GM12878 (cell line): ENCODE results near the gene NRXN3. TPM values are rescaled to one million over a fixed set of nuclear protein-coding genes. Genes with fewer than 3 reads are reported as not detected.

ENCODE experiments used
- ATAC-seq: fragments of 200-7000 bp; cut with Tn5 transposase; 3 replicates; pipeline ENCODE4 v1.9.1; 2020; ENCODE audit warnings: mild to moderate bottlenecking, moderate library complexity
- BruUV-seq: library from RNA; stranded (reverse); fragments of 400-500 nt; replicated peaks from 2 replicates; lab custom pipeline; 2021; lab: Mats Ljungman, UMichigan
- CTCF ChIA-PET: fragments of 300-600 bp; sonication (Branson Sonifier 250); formaldehyde crosslinking; extraction: SDS; loops from one replicate; lab custom pipeline; 2021; ENCODE audit warnings: inconsistent platforms; lab: Yijun Ruan, JAX
- POLR2A ChIA-PET: fragments of 350-600 bp; formaldehyde crosslinking; extraction: SDS; loops from one replicate; lab custom pipeline; 2021; ENCODE audit warnings: inconsistent platforms; lab: Charles Lee
- RAD21 ChIA-PET: fragments of 300-600 bp; sonication (Branson Sonifier 250); formaldehyde crosslinking; loops from one replicate; lab custom pipeline; 2023; ENCODE audit warnings: antibody characterized with exemption; ENCODE audit not compliant: unreplicated experiment; lab: Charles Lee
- SMC1A ChIA-PET: fragments of 300-600 bp; sonication (Branson Sonifier 250); formaldehyde crosslinking; loops from one replicate; lab custom pipeline; 2023; ENCODE audit not compliant: unreplicated experiment, uncharacterized antibody; lab: Charles Lee
- DNase-seq: peaks from one replicate; pipeline ENCODE4 v3.0.0-alpha.2; 2011; ENCODE audit warnings: low read depth, low spot score
- FAIRE-seq: peaks from 3 replicates; lab custom pipeline; 2011; peaks lifted over from hg19 to GRCh38; lab: Jason Lieb, UNC
- H2AFZ ChIP-seq: 2 replicates; pipeline ENCODE4 v1.6.0; 2011; ENCODE audit warnings: low read depth, low read length, control low read depth; ENCODE audit not compliant: control insufficient read depth
- H3K27ac ChIP-seq: 2 replicates; pipeline ENCODE4 v1.5.1; 2011; ENCODE audit warnings: control low read depth; ENCODE audit not compliant: control insufficient read depth, insufficient read depth
- H3K27me3 ChIP-seq, 2 experiments: replicated peaks in 1 of 2; 2 replicates each; pipeline versions ENCODE4 v1.6.0 to v1.6.1; 2011; ENCODE audit warnings: low read length in 1 of 2; ENCODE audit not compliant: control insufficient read depth in 2 of 2, insufficient read depth in 2 of 2
- H3K36me3 ChIP-seq, 2 experiments: 2 replicates each; pipeline ENCODE4 v1.5.1; 2011; ENCODE audit warnings: low read length in 1 of 2; ENCODE audit not compliant: control insufficient read depth in 2 of 2, insufficient read depth in 2 of 2
- H3K4me1 ChIP-seq: 2 replicates; pipeline ENCODE4 v1.6.1; 2011; ENCODE audit warnings: mild to moderate bottlenecking, low read length, moderate library complexity, mixed read lengths; ENCODE audit not compliant: control insufficient read depth, insufficient read depth
- H3K4me2 ChIP-seq: 2 replicates; pipeline ENCODE4 v1.6.0; 2011; ENCODE audit warnings: control low read depth; ENCODE audit not compliant: control insufficient read depth, insufficient read depth
- H3K4me3 ChIP-seq: fragments of 200-600 bp; sonication (generic); 2 replicates; pipeline ENCODE4 v1.5.1; 2016
- H3K79me2 ChIP-seq: 2 replicates; pipeline ENCODE4 v1.6.0; 2011; ENCODE audit warnings: low read length; ENCODE audit not compliant: control insufficient read depth, insufficient read depth
- H3K9ac ChIP-seq: 2 replicates; pipeline ENCODE4 v1.8.0; 2011; ENCODE audit warnings: low read length, control low read depth, mixed read lengths; ENCODE audit not compliant: control insufficient read depth, insufficient read depth
- H3K9me3 ChIP-seq: replicated peaks from 3 replicates; pipeline ENCODE4 v1.5.1; 2011; ENCODE audit warnings: mild to moderate bottlenecking, low read length; ENCODE audit not compliant: control insufficient read depth, insufficient read depth
- H4K20me1 ChIP-seq: 2 replicates; pipeline ENCODE4 v1.6.0; 2011; ENCODE audit not compliant: control insufficient read depth, insufficient read depth
- ASH2L ChIP-seq: fragments of 300-600, 200-600 bp; sonication (generic); IDR thresholded peaks from 2 replicates; pipeline ENCODE4 v1.6.1; 2017; ENCODE audit warnings: low read depth, mild to moderate bottlenecking, borderline replicate concordance
- ATF7 ChIP-seq: fragments of 450-650 bp; IDR thresholded peaks from 2 replicates; pipeline ENCODE4 v1.6.1; 2016; ENCODE audit warnings: low read depth, mild to moderate bottlenecking
- E2F8 ChIP-seq: fragments of 450-650 bp; IDR thresholded peaks from 2 replicates; pipeline ENCODE4 v1.6.1; 2018; ENCODE audit warnings: mild to moderate bottlenecking, low read depth, moderate library complexity; ENCODE audit not compliant: partially characterized antibody
- E4F1 ChIP-seq: fragments of 450-650 bp; IDR thresholded peaks from 2 replicates; pipeline ENCODE4 v1.6.1; 2018; ENCODE audit warnings: borderline replicate concordance, mild to moderate bottlenecking; ENCODE audit not compliant: partially characterized antibody
- EED ChIP-seq: sonication (generic); IDR thresholded peaks from 2 replicates; pipeline ENCODE4 v1.6.1; 2016; ENCODE audit warnings: antibody characterized with exemption, low read depth
- GABPA ChIP-seq: IDR thresholded peaks from 2 replicates; pipeline ENCODE4 v1.6.1; 2014; ENCODE audit warnings: antibody characterized with exemption, low read depth, mild to moderate bottlenecking, inconsistent platforms
- IKZF1 ChIP-seq: fragments of 450-650 bp; conservative IDR thresholded peaks from 2 replicates; pipeline ENCODE4 v1.6.1; 2017; ENCODE audit warnings: antibody characterized with exemption, mild to moderate bottlenecking
- NFYA ChIP-seq: IDR thresholded peaks from 2 replicates; pipeline ENCODE4 v1.6.1; 2011; ENCODE audit warnings: low read depth, mild to moderate bottlenecking, low read length, improper control_type of control experiment, borderline replicate concordance
- NR2F1 ChIP-seq: fragments of 450-650 bp; conservative IDR thresholded peaks from 2 replicates; pipeline ENCODE4 v1.6.1; 2017; ENCODE audit warnings: mild to moderate bottlenecking
- RAD51 ChIP-seq: fragments of 450-650 bp; IDR thresholded peaks from 2 replicates; pipeline ENCODE4 v1.6.1; 2016; ENCODE audit warnings: moderate library complexity, mild to moderate bottlenecking, inconsistent platforms
- SREBF2 ChIP-seq: IDR thresholded peaks from 2 replicates; pipeline ENCODE4 v1.6.1; 2012; ENCODE audit warnings: mild to moderate bottlenecking, low read length
- ZZZ3 ChIP-seq: IDR thresholded peaks from 2 replicates; pipeline ENCODE4 v1.6.1; 2011; ENCODE audit warnings: low read depth; ENCODE audit not compliant: control insufficient read depth, insufficient read length
- WGBS: methylation state at CpG from one replicate; pipeline ENCODE4 v1.1.6; 2016; ENCODE audit warnings: low lambda C conversion rate; ENCODE audit not compliant: insufficient replicate concordance, insufficient coverage; ENCODE audit errors: missing lambda C conversion rate; 5-methylcytosine and 5-hydroxymethylcytosine counted together
- in situ Hi-C: fragments of 300-500 bp; cut with MboI; formaldehyde crosslinking; loops from 9 replicates; pipeline ENCODE4 v1.14.3; 2018; ENCODE audit warnings: mixed read lengths
- intact Hi-C: fragments of 100-400 bp; cut with micrococcal nuclease; formaldehyde crosslinking; loops from one replicate; pipeline ENCODE4 v1.14.2; 2022; ENCODE audit not compliant: unreplicated experiment
- polyA plus RNA-seq, 11 experiments: library from polyadenylated mRNA; depleted of rRNA in 4 of 11; unstranded in 6 of 11; stranded (reverse) in 5 of 11; fragments of >200 nt; fragmentation: Nextera tagmentation in 4 of 11; fragmentation: Illumina TruSeq in 1 of 11; extraction: Ambion mirVana in 4 of 11; extraction: Trizol in 1 of 11; gene quantifications; 1 replicate in 1 of 11; 2 replicates in 10 of 11; pipeline versions ENCODE4 v1.2.1 to v1.2.3, GENCODE V29; 2011 to 2016; ENCODE audit warnings: inconsistent platforms in 2 of 11, missing spikeins in 2 of 11, low read depth in 1 of 11
- total RNA-seq, 4 experiments: library from RNA; depleted of rRNA in 3 of 4; stranded (reverse); fragments of >200 nt in 3 of 4; fragmentation: Illumina TruSeq in 1 of 4; extraction: Trizol in 1 of 4; gene quantifications; 2 replicates each; pipeline versions ENCODE4 v1.2.1 to v1.2.3, GENCODE V29; 2013 to 2021
- TF ChIP-seq, protein P1 (sequence below): fragments of 450-650 bp; formaldehyde crosslinking; IDR thresholded peaks from 2 replicates; pipeline ENCODE4 v1.5.0; 2022; ENCODE audit warnings: mild to moderate bottlenecking, missing genetic modification characterization
- TF ChIP-seq, protein P2 (sequence below): IDR thresholded peaks from 2 replicates; pipeline ENCODE4 v1.6.1; 2011; ENCODE audit warnings: low read depth, low read length, improper control_type of control experiment, borderline replicate concordance

The NRXN3 gene
- total and polyA plus RNA-seq, 10 of the 15 experiments (the other 5 are each of a cell fraction or from before 2014, with no cell fraction given), result 0.52 to 3.3 (median 1.4) TPM

DNA sequence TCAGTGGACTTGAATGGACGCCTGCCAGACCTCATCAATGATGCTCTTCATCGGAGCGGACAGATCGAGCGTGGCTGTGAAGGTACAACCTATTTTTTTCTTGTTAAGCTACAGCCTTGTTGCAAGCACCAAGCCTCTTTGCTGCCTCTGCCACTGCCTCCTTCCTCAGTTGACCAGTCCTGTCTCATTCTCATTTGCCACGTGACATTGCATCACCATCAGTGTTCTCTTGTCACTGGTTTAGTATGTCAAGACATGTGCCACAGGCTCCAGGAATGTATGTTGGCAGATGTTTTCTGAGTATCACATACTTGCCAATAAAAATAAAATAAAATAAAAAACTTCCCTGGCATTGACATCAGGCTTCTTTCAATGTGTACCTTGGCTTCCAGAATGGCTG, 798.1 kb downstream of the NRXN3 start (continued):
- TF ChIP-seq, protein P1, sequence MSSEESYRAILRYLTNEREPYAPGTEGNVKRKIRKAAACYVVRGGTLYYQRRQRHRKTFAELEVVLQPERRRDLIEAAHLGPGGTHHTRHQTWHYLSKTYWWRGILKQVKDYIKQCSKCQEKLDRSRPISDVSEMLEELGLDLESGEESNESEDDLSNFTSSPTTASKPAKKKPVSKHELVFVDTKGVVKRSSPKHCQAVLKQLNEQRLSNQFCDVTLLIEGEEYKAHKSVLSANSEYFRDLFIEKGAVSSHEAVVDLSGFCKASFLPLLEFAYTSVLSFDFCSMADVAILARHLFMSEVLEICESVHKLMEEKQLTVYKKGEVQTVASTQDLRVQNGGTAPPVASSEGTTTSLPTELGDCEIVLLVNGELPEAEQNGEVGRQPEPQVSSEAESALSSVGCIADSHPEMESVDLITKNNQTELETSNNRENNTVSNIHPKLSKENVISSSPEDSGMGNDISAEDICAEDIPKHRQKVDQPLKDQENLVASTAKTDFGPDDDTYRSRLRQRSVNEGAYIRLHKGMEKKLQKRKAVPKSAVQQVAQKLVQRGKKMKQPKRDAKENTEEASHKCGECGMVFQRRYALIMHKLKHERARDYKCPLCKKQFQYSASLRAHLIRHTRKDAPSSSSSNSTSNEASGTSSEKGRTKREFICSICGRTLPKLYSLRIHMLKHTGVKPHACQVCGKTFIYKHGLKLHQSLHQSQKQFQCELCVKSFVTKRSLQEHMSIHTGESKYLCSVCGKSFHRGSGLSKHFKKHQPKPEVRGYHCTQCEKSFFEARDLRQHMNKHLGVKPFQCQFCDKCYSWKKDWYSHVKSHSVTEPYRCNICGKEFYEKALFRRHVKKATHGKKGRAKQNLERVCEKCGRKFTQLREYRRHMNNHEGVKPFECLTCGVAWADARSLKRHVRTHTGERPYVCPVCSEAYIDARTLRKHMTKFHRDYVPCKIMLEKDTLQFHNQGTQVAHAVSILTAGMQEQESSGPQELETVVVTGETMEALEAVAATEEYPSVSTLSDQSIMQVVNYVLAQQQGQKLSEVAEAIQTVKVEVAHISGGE (CRISPR knock-in tag), result no peak
- TF ChIP-seq NR2F1 (no peak), ASH2L (no peak), GABPA (no peak), E4F1 (no peak), EED (no peak)

DNA sequence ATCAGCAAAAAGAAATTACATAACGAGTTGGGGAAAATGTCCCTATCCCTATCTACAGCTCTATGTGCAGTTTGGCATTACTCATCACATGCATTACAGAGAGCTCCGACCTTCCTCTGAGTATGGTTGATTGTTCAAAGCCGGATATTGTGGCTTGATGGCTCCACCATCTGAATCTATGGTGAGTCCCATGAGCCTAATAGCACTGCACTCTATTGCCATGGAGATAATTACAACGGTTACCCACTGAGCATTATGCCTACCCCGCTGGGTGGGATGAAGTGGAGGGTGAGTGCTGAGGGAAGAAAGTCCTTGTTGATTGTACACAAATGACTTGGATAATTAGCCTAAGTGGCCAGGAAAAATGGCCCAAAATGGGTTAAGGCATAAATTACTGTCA, 800.5 kb downstream of the NRXN3 start:
- Histone ChIP-seq H3K4me3 (no peak overlapping the region), H3K79me2 (no peaks in the 10 kb centered on the region), H4K20me1 (no peaks in the 10 kb centered on the region), H3K27me3 (no peaks in the 10 kb centered on the region), H3K9ac (no peak overlapping the region), H3K4me2 (no peak overlapping the region), H3K9me3 (no peaks in the 10 kb centered on the region), H2AFZ (no peak overlapping the region), H3K27ac (no peak overlapping the region), H3K36me3 (no peaks in the 10 kb centered on the region), H3K4me1 (no peaks in the 10 kb centered on the region; the same call in 1 of the 2 replicates)
- FAIRE-seq (no peak), ATAC-seq (no peak), DNase-seq (no peak)
- no TSS peak for BruUV-seq
- 30% methylated on average over 5 of the region's 5 CpGs for WGBS
- ChIA-PET RAD21 (no interaction called here), CTCF (interaction anchor here (0.9 to 4.7 kb wide), 2 partner anchors 11 to 37 kb away, joined by 3 to 33 read pairs; no protein-coding TSS in a partner anchor), SMC1A (interaction anchor here (0.9 kb wide), 1 partner anchor 21 kb away, joined by 3 read pairs; no protein-coding TSS in a partner anchor), POLR2A (no interaction called here)
- in situ Hi-C loops, result no loop called here
- intact Hi-C loops, result no loop called here
- TF ChIP-seq IKZF1, result no peak
- TF ChIP-seq SREBF2, result no peak
- TF ChIP-seq ATF7, result no peak
- TF ChIP-seq E2F8, result no peak
- no peak for TF ChIP-seq RAD51
- no peak for TF ChIP-seq NFYA
- TF ChIP-seq, protein P2, sequence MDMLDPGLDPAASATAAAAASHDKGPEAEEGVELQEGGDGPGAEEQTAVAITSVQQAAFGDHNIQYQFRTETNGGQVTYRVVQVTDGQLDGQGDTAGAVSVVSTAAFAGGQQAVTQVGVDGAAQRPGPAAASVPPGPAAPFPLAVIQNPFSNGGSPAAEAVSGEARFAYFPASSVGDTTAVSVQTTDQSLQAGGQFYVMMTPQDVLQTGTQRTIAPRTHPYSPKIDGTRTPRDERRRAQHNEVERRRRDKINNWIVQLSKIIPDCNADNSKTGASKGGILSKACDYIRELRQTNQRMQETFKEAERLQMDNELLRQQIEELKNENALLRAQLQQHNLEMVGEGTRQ, result no peak
- no peak for TF ChIP-seq ZZZ3
